Thyroid gland (tissue), 4 donors: ENCODE results near the gene FIBIN.

Experiments
- POLR2A ChIP-seq, 2 donors: fragments of 450-650 bp; IDR thresholded peaks; one replicate each; pipeline ENCODE4 v1.6.1; 2017; ENCODE audit warnings: antibody characterized with exemption in 2 of 2, mild to moderate bottlenecking in 2 of 2, moderate library complexity in 1 of 2
- TF ChIP-seq, protein P1 (sequence below), 6 experiments: fragments of 200-600 bp in 3 of 6; fragments of 450-650 bp in 3 of 6; sonication (generic) in 3 of 6; IDR thresholded peaks; one replicate each; pipeline ENCODE4 v1.5.1; 2016 to 2019; ENCODE audit warnings: antibody characterized with exemption in 6 of 6, mild to moderate bottlenecking in 2 of 6, inconsistent platforms in 1 of 6, moderate library complexity in 1 of 6

- TF ChIP-seq, protein P1, sequence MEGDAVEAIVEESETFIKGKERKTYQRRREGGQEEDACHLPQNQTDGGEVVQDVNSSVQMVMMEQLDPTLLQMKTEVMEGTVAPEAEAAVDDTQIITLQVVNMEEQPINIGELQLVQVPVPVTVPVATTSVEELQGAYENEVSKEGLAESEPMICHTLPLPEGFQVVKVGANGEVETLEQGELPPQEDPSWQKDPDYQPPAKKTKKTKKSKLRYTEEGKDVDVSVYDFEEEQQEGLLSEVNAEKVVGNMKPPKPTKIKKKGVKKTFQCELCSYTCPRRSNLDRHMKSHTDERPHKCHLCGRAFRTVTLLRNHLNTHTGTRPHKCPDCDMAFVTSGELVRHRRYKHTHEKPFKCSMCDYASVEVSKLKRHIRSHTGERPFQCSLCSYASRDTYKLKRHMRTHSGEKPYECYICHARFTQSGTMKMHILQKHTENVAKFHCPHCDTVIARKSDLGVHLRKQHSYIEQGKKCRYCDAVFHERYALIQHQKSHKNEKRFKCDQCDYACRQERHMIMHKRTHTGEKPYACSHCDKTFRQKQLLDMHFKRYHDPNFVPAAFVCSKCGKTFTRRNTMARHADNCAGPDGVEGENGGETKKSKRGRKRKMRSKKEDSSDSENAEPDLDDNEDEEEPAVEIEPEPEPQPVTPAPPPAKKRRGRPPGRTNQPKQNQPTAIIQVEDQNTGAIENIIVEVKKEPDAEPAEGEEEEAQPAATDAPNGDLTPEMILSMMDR (IDR thresholded peaks at IDR 0.05) = no peak
- no peak for TF ChIP-seq POLR2A (IDR thresholded peaks at IDR 0.05)
Observed at GRCh38 chr11:26987731-26988130, 6.2 kb upstream of the FIBIN start.
